Measurements from ENCODE around the gene NEK8. TPM values are rescaled to one million over a fixed set of nuclear protein-coding genes. Genes with fewer than 3 reads are reported as not detected.
A peak's percentile ranks its signal among the peaks of the same experiment; 100 is the strongest.

NEK8 gene
- total RNA-seq, 2 experiments from 2014 or later, result 3.6 to 3.9 TPM

DNA sequence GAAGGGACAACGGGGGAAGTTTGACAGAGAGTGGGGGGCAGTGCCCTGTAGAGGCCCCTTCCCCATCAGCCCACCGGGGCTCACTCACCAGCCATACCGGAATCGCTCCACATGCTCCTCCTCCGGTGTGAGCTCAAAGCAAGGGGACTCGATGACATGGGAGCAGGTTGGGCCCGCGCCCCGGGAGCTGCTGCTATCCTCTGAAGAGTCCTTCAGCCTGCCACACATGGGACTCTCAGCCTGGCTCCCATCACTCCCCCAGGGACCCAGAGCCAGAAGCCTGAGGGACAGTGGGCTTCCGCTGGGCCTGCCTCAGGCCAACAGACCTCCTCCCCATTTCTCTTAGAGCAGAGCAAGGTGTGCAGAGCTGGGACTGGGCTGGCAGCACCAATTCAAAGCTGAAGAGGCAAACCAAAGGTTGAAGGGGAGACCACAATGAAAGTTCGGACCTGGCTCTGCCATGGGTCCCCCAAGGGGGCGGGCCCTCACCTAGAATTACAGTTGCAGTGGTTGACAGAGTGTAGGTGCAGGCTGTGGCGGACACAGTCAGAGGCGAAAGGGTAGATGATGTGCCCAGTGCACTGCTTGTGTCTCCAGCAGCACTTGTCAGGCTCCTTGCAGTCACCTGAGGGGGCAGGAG lies 24.2 kb upstream of the NEK8 start:
- Mint-ChIP-seq H3K27ac (no peak overlapping the region), H3K9me3 (no peaks in the 10 kb centered on the region), H3K4me3 (no peak overlapping the region), H3K27me3 (no peaks in the 10 kb centered on the region), H3K4me1 (ENCODE audit: low read depth) (no peaks in the 10 kb centered on the region), H3K36me3 (ENCODE audit: low read depth) (peaks cover 28% of the 10 kb centered on the region)
- no peak for DNase-seq
- ATAC-seq, result no peak
- TF ChIP-seq, protein P1, sequence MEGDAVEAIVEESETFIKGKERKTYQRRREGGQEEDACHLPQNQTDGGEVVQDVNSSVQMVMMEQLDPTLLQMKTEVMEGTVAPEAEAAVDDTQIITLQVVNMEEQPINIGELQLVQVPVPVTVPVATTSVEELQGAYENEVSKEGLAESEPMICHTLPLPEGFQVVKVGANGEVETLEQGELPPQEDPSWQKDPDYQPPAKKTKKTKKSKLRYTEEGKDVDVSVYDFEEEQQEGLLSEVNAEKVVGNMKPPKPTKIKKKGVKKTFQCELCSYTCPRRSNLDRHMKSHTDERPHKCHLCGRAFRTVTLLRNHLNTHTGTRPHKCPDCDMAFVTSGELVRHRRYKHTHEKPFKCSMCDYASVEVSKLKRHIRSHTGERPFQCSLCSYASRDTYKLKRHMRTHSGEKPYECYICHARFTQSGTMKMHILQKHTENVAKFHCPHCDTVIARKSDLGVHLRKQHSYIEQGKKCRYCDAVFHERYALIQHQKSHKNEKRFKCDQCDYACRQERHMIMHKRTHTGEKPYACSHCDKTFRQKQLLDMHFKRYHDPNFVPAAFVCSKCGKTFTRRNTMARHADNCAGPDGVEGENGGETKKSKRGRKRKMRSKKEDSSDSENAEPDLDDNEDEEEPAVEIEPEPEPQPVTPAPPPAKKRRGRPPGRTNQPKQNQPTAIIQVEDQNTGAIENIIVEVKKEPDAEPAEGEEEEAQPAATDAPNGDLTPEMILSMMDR (IDR thresholded peaks at IDR 0.05), result no peak
- POLR2A ChIA-PET, result interaction anchor here (0.6 to 1.6 kb wide), 7 partner anchors 9 to 127 kb away, joined by 3 to 4 read pairs (median 3); partner anchors contain the start of genes ALDOC and BLTP2
- CTCF ChIA-PET, result interaction anchor here (1.5 kb wide), 1 partner anchor 57 kb away, joined by 5 read pairs; no protein-coding TSS in a partner anchor
- intact Hi-C loops (cut with micrococcal nuclease), result no loop called here

- Mint-ChIP-seq H3K4me3 (no peak overlapping the region), H3K27ac (peak overlapping the region; percentile 17), H3K36me3 (ENCODE audit: low read depth) (peaks cover 21% of the 10 kb centered on the region), H3K4me1 (ENCODE audit: low read depth) (no peaks in the 10 kb centered on the region), H3K9me3 (no peaks in the 10 kb centered on the region), H3K27me3 (no peaks in the 10 kb centered on the region)
- POLR2A ChIA-PET, result interaction anchor here (0.6 to 1.5 kb wide), 3 partner anchors 10 to 16 kb away, joined by 3 to 4 read pairs (median 3); no protein-coding TSS in a partner anchor
- CTCF ChIA-PET, result interaction anchor here (1.5 kb wide), 1 partner anchor 58 kb away, joined by 5 read pairs; no protein-coding TSS in a partner anchor
- intact Hi-C loops (cut with micrococcal nuclease), result no loop called here
- TF ChIP-seq, protein P1 (IDR thresholded peaks at IDR 0.05), result no peak
- DNase-seq, result no peak
- ATAC-seq, result no peak
Measured at GRCh38 chr17:28705074-28705659, 23.4 kb upstream of the NEK8 start.

DNA sequence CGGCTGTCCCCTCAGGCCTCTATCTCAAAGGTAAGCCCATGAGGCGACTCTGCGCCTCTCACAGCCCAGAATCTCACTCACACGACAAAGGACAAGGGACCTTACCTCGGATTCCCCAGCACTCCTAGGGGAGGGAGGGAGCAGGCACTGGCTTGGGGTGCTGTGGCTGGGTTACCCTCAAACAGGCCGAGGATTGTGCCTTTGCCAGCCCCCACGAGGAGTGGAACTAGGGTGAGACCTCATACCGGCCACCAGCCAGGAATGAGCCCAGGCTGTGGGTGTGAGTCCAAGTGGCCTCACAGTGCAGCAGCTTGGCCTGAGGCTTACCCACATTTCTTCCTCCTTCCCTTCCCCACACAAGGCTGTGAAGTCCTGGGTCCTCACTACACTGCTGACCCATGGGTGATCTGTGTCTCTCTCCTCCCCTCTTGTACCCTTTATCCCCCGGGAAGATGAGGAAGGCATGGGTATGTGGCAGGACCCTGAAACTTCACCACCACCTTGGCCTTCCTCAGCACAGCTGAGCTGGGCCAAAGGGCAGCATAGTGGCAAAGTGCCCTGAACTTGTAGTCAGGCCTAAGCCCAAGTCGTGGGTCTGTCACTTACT lies 22.8 kb upstream of the NEK8 start:
- intact Hi-C loops (cut with micrococcal nuclease), result no loop called here
- H3K36me3 Mint-ChIP-seq (ENCODE audit: low read depth), result peaks cover 19% of the 10 kb centered on the region
- DNase-seq, result no peak
- peaks cover 4% of the 10 kb centered on the region for H3K4me1 Mint-ChIP-seq (ENCODE audit: low read depth)
- no peaks in the 10 kb centered on the region for H3K9me3 Mint-ChIP-seq
- ATAC-seq, result no peak
- H3K4me3 Mint-ChIP-seq, result no peak overlapping the region
- ChIA-PET CTCF (interaction anchor here (1.5 kb wide), 1 partner anchor 59 kb away, joined by 5 read pairs; no protein-coding TSS in a partner anchor), POLR2A (interaction anchor here (1.4 to 1.7 kb wide), 3 partner anchors 14 to 545 kb away, joined by 3 to 8 read pairs (median 3); partner anchors contain the start of gene RPL23A)
- H3K27me3 Mint-ChIP-seq, result no peaks in the 10 kb centered on the region
- no peak overlapping the region for H3K27ac Mint-ChIP-seq
- TF ChIP-seq, protein P1 (IDR thresholded peaks at IDR 0.05), result no peak

DNA sequence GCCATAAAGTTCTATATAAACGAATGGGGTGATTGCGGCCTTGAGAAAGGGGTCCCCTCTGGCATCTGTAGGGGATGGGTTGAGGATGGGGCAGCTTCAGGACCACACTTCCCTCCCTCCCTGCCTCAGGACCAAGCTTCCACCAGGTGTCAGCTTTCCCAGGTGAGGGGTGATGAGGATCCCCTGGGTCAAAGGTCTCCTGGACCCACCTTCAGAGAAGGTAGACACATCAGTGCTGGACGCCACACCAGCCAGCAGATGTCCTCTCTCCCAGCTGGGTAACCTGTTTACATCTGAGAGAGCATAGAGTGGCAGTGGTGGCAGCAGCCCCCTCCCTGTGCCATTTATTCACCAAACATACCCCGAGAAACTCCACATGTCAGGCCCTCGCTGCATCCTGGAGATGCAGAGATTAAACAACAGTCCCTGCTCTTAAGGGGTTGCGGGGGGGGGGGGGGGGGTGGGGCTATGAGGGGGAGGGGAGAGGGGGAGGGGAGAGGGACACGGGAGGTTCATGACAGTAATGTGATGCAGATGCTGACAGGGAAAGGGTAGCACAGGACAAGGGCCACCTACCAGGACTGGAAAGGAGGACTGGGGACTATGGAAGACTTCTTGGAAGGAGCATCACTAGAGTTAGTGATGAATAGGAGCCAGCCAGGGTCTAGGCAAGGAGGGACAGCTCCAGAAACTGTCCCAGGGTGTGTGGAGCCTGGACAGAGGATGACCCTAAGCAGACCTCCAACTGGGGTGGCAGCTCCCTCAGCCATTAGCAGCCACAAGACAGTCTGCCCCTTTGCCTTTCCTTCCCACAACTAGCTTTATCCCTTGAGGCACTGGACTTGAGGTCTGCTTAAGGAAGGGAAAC lies 21.9 kb upstream of the NEK8 start:
- POLR2A ChIA-PET, result interaction anchor here (0.8 to 1.7 kb wide), 5 partner anchors 10 to 544 kb away, joined by 3 to 8 read pairs (median 3); partner anchors contain the start of gene RPL23A
- CTCF ChIA-PET, result interaction anchor here (0.7 to 1.3 kb wide), 2 partner anchors 20 to 31 kb away, joined by 3 read pairs; partner anchors contain the start of gene TLCD1
- Mint-ChIP-seq H3K4me3 (no peak overlapping the region), H3K27me3 (no peaks in the 10 kb centered on the region), H3K9me3 (no peaks in the 10 kb centered on the region), H3K36me3 (ENCODE audit: low read depth) (peaks cover 13% of the 10 kb centered on the region), H3K27ac (no peak overlapping the region), H3K4me1 (ENCODE audit: low read depth) (peaks cover 5% of the 10 kb centered on the region)
- no peak for DNase-seq
- TF ChIP-seq, protein P1 (IDR thresholded peaks at IDR 0.05), result no peak
- intact Hi-C loops (cut with micrococcal nuclease), result no loop called here
- ATAC-seq, result no peak
